Measurements from ENCODE around the gene SSBP4. TPM values are rescaled to one million over a fixed set of nuclear protein-coding genes. Genes with fewer than 3 reads are reported as not detected.

The SSBP4 gene
- total and polyA plus RNA-seq, 2 experiments from 2014 or later: 44.4 to 52.0 TPM

DNA sequence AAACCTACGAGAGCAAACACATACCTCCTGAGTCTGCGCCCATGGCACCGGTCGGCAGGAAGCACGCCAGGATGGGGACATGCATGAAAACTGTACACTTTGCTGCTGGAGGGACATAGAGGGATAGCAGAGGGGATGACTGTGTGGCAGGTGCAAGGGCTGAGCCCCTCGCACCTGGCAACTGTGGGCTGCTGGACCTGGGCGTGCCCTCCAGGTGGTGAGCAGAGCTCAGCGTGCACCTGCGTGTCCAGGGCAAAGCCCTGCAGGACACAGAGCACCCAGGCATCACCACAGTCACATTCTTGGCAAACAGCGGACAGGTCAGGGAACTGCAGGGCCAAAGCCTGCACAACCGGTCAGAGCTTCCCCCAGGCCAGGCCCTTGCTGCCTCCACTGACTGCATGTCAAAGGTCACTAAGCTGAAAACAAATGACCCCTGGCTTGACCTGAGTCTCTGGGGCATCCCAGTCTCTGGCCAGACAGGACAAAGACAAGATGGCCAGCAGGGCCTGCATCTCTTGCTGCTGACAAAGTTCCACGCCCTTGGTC, 27.7 kb downstream of the SSBP4 start:
- Histone ChIP-seq H4K20me1 (replicated peaks; ENCODE audit: insufficient read depth) (no peaks in the 10 kb centered on the region; the same call in 1 of the 2 replicates), H3K79me2 (replicated peaks; ENCODE audit: insufficient read depth) (no peaks in the 10 kb centered on the region), H3K9me2 (ENCODE audit: insufficient read depth) (no peaks in the 10 kb centered on the region), H3K36me3 (ENCODE audit: insufficient read depth) (no peaks in the 10 kb centered on the region; the same call in 1 of the 2 replicates), H3K4me1 (ENCODE audit: insufficient read depth) (no peaks in the 10 kb centered on the region), H3K4me2 (no peak overlapping the region), H3K27me3 (ENCODE audit: insufficient read depth) (no peaks in the 10 kb centered on the region), H3K4me3 (no peak overlapping the region), H2AFZ (no peak overlapping the region), H3F3A (replicated peaks; ENCODE audit: low read depth) (0 out of 2 replicates have a peak, but pooled peaks cover 3% of the 10 kb centered on the region), H3K27ac (ENCODE audit: low read depth) (no peak overlapping the region)
- Mint-ChIP-seq H3K36me3 (ENCODE audit: low read depth) (peaks cover 12% of the 10 kb centered on the region), H3K4me1 (0 out of 3 replicates have a peak, but pooled peaks cover 2% of the 10 kb centered on the region), H3K27me3 (ENCODE audit: insufficient read depth, low read depth, poor library complexity) (peaks cover 13% of the 10 kb centered on the region), H3K27ac (no peak overlapping the region), H3K9me3 (peaks cover 4% of the 10 kb centered on the region), H3K4me3 (no peak overlapping the region)
- DNase-seq (ENCODE audit: low spot score): no peak
- no peak for ATAC-seq
- TF ChIP-seq EZH2 (IDR thresholded peaks at IDR 0.05; ENCODE audit: low read depth, unreplicated experiment) (no peak), NANOG (IDR thresholded peaks at IDR 0.05; ENCODE audit: borderline replicate concordance) (no peak), JUNB (IDR thresholded peaks at IDR 0.05; ENCODE audit: unreplicated experiment) (no peak), POLR2AphosphoS5 (IDR thresholded peaks at IDR 0.05; ENCODE audit: low read depth) (no peak), ZNF331 (CRISPR knock-in tag; IDR thresholded peaks at IDR 0.05; ENCODE audit: low read depth) (no peak), ZNF114 (CRISPR knock-in tag; IDR thresholded peaks at IDR 0.05) (no peak), STAT1 (IDR thresholded peaks at IDR 0.05; ENCODE audit: unreplicated experiment) (no peak), CREB1 (CRISPR knock-in tag; IDR thresholded peaks at IDR 0.05; ENCODE audit: low read depth) (no peak), EZH2phosphoT487 (IDR thresholded peaks at IDR 0.05; ENCODE audit: unreplicated experiment) (no peak)
- TF ChIP-seq, protein P1, sequence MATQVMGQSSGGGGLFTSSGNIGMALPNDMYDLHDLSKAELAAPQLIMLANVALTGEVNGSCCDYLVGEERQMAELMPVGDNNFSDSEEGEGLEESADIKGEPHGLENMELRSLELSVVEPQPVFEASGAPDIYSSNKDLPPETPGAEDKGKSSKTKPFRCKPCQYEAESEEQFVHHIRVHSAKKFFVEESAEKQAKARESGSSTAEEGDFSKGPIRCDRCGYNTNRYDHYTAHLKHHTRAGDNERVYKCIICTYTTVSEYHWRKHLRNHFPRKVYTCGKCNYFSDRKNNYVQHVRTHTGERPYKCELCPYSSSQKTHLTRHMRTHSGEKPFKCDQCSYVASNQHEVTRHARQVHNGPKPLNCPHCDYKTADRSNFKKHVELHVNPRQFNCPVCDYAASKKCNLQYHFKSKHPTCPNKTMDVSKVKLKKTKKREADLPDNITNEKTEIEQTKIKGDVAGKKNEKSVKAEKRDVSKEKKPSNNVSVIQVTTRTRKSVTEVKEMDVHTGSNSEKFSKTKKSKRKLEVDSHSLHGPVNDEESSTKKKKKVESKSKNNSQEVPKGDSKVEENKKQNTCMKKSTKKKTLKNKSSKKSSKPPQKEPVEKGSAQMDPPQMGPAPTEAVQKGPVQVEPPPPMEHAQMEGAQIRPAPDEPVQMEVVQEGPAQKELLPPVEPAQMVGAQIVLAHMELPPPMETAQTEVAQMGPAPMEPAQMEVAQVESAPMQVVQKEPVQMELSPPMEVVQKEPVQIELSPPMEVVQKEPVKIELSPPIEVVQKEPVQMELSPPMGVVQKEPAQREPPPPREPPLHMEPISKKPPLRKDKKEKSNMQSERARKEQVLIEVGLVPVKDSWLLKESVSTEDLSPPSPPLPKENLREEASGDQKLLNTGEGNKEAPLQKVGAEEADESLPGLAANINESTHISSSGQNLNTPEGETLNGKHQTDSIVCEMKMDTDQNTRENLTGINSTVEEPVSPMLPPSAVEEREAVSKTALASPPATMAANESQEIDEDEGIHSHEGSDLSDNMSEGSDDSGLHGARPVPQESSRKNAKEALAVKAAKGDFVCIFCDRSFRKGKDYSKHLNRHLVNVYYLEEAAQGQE (IDR thresholded peaks at IDR 0.05; ENCODE audit: unreplicated experiment): no peak
- TF ChIP-seq, protein P2, sequence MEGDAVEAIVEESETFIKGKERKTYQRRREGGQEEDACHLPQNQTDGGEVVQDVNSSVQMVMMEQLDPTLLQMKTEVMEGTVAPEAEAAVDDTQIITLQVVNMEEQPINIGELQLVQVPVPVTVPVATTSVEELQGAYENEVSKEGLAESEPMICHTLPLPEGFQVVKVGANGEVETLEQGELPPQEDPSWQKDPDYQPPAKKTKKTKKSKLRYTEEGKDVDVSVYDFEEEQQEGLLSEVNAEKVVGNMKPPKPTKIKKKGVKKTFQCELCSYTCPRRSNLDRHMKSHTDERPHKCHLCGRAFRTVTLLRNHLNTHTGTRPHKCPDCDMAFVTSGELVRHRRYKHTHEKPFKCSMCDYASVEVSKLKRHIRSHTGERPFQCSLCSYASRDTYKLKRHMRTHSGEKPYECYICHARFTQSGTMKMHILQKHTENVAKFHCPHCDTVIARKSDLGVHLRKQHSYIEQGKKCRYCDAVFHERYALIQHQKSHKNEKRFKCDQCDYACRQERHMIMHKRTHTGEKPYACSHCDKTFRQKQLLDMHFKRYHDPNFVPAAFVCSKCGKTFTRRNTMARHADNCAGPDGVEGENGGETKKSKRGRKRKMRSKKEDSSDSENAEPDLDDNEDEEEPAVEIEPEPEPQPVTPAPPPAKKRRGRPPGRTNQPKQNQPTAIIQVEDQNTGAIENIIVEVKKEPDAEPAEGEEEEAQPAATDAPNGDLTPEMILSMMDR (conservative IDR thresholded peaks at IDR 0.05; ENCODE audit: low read depth in 2 of 2): no peak
- TF ChIP-seq, protein P3, sequence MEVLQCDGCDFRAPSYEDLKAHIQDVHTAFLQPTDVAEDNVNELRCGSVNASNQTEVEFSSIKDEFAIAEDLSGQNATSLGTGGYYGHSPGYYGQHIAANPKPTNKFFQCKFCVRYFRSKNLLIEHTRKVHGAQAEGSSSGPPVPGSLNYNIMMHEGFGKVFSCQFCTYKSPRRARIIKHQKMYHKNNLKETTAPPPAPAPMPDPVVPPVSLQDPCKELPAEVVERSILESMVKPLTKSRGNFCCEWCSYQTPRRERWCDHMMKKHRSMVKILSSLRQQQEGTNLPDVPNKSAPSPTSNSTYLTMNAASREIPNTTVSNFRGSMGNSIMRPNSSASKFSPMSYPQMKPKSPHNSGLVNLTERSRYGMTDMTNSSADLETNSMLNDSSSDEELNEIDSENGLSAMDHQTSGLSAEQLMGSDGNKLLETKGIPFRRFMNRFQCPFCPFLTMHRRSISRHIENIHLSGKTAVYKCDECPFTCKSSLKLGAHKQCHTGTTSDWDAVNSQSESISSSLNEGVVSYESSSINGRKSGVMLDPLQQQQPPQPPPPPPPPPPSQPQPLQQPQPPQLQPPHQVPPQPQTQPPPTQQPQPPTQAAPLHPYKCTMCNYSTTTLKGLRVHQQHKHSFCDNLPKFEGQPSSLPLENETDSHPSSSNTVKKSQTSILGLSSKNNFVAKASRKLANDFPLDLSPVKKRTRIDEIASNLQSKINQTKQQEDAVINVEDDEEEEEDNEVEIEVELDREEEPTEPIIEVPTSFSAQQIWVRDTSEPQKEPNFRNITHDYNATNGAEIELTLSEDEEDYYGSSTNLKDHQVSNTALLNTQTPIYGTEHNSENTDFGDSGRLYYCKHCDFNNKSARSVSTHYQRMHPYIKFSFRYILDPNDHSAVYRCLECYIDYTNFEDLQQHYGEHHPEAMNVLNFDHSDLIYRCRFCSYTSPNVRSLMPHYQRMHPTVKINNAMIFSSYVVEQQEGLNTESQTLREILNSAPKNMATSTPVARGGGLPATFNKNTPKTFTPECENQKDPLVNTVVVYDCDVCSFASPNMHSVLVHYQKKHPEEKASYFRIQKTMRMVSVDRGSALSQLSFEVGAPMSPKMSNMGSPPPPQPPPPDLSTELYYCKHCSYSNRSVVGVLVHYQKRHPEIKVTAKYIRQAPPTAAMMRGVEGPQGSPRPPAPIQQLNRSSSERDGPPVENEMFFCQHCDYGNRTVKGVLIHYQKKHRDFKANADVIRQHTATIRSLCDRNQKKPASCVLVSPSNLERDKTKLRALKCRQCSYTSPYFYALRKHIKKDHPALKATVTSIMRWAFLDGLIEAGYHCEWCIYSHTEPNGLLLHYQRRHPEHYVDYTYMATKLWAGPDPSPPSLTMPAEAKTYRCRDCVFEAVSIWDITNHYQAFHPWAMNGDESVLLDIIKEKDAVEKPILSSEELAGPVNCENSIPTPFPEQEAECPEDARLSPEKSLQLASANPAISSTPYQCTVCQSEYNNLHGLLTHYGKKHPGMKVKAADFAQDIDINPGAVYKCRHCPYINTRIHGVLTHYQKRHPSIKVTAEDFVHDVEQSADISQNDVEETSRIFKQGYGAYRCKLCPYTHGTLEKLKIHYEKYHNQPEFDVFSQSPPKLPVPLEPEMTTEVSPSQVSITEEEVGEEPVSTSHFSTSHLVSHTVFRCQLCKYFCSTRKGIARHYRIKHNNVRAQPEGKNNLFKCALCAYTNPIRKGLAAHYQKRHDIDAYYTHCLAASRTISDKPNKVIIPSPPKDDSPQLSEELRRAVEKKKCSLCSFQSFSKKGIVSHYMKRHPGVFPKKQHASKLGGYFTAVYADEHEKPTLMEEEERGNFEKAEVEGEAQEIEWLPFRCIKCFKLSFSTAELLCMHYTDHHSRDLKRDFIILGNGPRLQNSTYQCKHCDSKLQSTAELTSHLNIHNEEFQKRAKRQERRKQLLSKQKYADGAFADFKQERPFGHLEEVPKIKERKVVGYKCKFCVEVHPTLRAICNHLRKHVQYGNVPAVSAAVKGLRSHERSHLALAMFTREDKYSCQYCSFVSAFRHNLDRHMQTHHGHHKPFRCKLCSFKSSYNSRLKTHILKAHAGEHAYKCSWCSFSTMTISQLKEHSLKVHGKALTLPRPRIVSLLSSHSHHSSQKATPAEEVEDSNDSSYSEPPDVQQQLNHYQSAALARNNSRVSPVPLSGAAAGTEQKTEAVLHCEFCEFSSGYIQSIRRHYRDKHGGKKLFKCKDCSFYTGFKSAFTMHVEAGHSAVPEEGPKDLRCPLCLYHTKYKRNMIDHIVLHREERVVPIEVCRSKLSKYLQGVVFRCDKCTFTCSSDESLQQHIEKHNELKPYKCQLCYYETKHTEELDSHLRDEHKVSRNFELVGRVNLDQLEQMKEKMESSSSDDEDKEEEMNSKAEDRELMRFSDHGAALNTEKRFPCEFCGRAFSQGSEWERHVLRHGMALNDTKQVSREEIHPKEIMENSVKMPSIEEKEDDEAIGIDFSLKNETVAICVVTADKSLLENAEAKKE (CRISPR knock-in tag; IDR thresholded peaks at IDR 0.05): no peak
